ENCODE measurements around the gene ZFR2.

- TF ChIP-seq CTCF (IDR thresholded peaks at IDR 0.05 in 4 of 5, conservative IDR thresholded peaks at IDR 0.05 in 1 of 5) (no peak), POLR2A (IDR thresholded peaks at IDR 0.05) (no peak)
Observed at GRCh38 chr19:3908266-3909054, 39.6 kb upstream of the ZFR2 start.
